ENCODE results near the gene PDHX.
A peak's percentile ranks its signal among the peaks of the same experiment; 100 is the strongest.

Gene PDHX

GRCh38 chr11:34926101-34926830, 9.8 kb downstream of the PDHX start:
- no peak overlapping the region for H2AFZ ChIP-seq
- TF ChIP-seq, protein P1, sequence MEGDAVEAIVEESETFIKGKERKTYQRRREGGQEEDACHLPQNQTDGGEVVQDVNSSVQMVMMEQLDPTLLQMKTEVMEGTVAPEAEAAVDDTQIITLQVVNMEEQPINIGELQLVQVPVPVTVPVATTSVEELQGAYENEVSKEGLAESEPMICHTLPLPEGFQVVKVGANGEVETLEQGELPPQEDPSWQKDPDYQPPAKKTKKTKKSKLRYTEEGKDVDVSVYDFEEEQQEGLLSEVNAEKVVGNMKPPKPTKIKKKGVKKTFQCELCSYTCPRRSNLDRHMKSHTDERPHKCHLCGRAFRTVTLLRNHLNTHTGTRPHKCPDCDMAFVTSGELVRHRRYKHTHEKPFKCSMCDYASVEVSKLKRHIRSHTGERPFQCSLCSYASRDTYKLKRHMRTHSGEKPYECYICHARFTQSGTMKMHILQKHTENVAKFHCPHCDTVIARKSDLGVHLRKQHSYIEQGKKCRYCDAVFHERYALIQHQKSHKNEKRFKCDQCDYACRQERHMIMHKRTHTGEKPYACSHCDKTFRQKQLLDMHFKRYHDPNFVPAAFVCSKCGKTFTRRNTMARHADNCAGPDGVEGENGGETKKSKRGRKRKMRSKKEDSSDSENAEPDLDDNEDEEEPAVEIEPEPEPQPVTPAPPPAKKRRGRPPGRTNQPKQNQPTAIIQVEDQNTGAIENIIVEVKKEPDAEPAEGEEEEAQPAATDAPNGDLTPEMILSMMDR (IDR thresholded peaks at IDR 0.05), result peak; percentile 49
- H3K27me3 ChIP-seq (ENCODE audit: control insufficient read depth, insufficient read depth, low read length), result no peaks in the 10 kb centered on the region
- no peak overlapping the region for H3K9ac ChIP-seq
- H3K36me3 ChIP-seq (ENCODE audit: control insufficient read depth, insufficient read depth, low read length), result no peaks in the 10 kb centered on the region
- H3K4me1 ChIP-seq, result peaks cover 6% of the 10 kb centered on the region
- H3K4me3 ChIP-seq (ENCODE audit: low read depth, low read length), result no peak overlapping the region
- no peak overlapping the region for H3K4me2 ChIP-seq (ENCODE audit: low read length)
- no peak overlapping the region for H3K27ac ChIP-seq
- no peaks in the 10 kb centered on the region for H3K9me3 ChIP-seq (ENCODE audit: control insufficient read depth, low read length)
- H3K79me2 ChIP-seq, result peaks cover 21% of the 10 kb centered on the region

DNA sequence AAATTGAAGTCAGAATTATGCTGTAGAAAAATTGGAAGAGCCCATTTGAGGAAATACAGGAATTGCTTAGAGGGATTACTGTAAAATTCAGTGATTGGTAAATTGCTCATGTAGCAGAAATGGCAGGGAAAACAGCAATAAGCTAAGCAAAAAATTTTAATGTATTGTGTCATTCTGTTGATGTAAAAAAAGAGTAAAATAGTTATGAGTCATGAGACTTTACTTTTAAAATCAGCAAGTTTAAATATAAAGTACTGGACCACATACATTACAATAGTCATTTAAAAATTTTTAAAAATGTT, 10.4 kb downstream of the PDHX start:
- Histone ChIP-seq H3K9me3 (ENCODE audit: control insufficient read depth, low read length) (no peaks in the 10 kb centered on the region), H3K36me3 (ENCODE audit: control insufficient read depth, insufficient read depth, low read length) (no peaks in the 10 kb centered on the region), H3K27ac (no peak overlapping the region), H3K4me3 (ENCODE audit: low read depth, low read length) (no peak overlapping the region), H3K27me3 (ENCODE audit: control insufficient read depth, insufficient read depth, low read length) (no peaks in the 10 kb centered on the region), H3K4me1 (peaks cover 6% of the 10 kb centered on the region), H3K4me2 (ENCODE audit: low read length) (no peak overlapping the region), H3K79me2 (peaks cover 20% of the 10 kb centered on the region), H3K9ac (no peak overlapping the region), H2AFZ (no peak overlapping the region)
- TF ChIP-seq, protein P1 (IDR thresholded peaks at IDR 0.05), result no peak

DNA sequence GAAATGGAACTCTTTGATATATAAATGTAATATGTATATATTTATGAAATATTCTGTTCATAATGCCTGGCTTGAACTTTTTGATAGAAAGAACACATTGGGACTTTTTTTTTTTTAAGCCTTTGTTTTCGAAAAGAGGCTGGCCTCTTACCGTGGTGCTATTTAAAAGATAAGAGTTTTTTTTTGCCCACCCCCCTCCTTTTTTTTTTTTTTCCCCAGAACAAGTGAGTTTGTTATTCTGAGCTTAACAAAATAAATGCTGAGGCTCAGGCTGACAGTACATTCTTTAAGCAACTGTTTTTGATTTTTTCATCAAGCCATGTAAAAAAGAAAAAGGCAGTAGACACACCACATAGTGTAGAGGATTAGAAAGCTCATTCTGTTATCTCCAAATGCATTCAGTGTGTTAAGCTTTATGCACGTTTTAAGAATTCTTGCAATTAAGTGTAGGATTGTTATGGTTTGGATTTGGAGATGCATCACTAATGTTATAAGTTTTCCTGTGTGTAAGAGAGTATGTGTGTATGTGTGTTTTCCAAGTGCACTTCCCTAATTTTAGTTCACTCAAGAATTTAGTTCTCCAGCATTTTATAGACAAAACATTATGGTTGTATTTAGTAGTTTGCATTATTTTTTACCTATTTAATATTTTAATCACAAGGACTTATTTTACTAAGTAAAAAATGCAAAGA, 12.0 kb downstream of the PDHX start:
- Histone ChIP-seq H3K27ac (no peak overlapping the region), H3K79me2 (peaks cover 16% of the 10 kb centered on the region), H3K4me3 (ENCODE audit: low read depth, low read length) (no peak overlapping the region), H3K27me3 (ENCODE audit: control insufficient read depth, insufficient read depth, low read length) (no peaks in the 10 kb centered on the region), H3K4me1 (peaks cover 6% of the 10 kb centered on the region), H2AFZ (no peak overlapping the region), H3K4me2 (ENCODE audit: low read length) (no peak overlapping the region), H3K9ac (no peak overlapping the region), H3K9me3 (ENCODE audit: control insufficient read depth, low read length) (no peaks in the 10 kb centered on the region), H3K36me3 (ENCODE audit: control insufficient read depth, insufficient read depth, low read length) (no peaks in the 10 kb centered on the region)
- TF ChIP-seq, protein P1 (IDR thresholded peaks at IDR 0.05), result no peak

- H3K4me2 ChIP-seq (ENCODE audit: low read length), result no peak overlapping the region
- no peak overlapping the region for H3K4me3 ChIP-seq (ENCODE audit: low read depth, low read length)
- H2AFZ ChIP-seq, result no peak overlapping the region
- no peaks in the 10 kb centered on the region for H3K9me3 ChIP-seq (ENCODE audit: control insufficient read depth, low read length)
- peaks cover 3% of the 10 kb centered on the region for H3K4me1 ChIP-seq
- no peak overlapping the region for H3K9ac ChIP-seq
- TF ChIP-seq, protein P1 (IDR thresholded peaks at IDR 0.05), result no peak
- H3K79me2 ChIP-seq, result peaks cover 13% of the 10 kb centered on the region
- no peaks in the 10 kb centered on the region for H3K36me3 ChIP-seq (ENCODE audit: control insufficient read depth, insufficient read depth, low read length)
- H3K27ac ChIP-seq, result no peak overlapping the region
- H3K27me3 ChIP-seq (ENCODE audit: control insufficient read depth, insufficient read depth, low read length), result no peaks in the 10 kb centered on the region
These were observed 12.7 kb downstream of the PDHX start for GRCh38 chr11:34928960-34929680.
